CD4-positive, alpha-beta T cell treated with Interleukin-4 for 4 hours (primary cell): ENCODE measurements around the gene GPR89A.
"Not testable (repeated sequence)": the region's sequence is repeated elsewhere in the genome, so short reads cannot be mapped to it uniquely, and the experiment has no call there.

Experiments used
- DNase-seq: peaks from one replicate; pipeline ENCODE4 v3.0.0-alpha.2; 2020

The GPR89A gene

GRCh38 chr1:145607833-145608733 lies at the start of gene GPR89A:
Gene GPR89A (plus strand): TSS chr1:145607988. CDS start chr1:145608134, 146 bp downstream.
- peak; percentile 94 for DNase-seq

DNA sequence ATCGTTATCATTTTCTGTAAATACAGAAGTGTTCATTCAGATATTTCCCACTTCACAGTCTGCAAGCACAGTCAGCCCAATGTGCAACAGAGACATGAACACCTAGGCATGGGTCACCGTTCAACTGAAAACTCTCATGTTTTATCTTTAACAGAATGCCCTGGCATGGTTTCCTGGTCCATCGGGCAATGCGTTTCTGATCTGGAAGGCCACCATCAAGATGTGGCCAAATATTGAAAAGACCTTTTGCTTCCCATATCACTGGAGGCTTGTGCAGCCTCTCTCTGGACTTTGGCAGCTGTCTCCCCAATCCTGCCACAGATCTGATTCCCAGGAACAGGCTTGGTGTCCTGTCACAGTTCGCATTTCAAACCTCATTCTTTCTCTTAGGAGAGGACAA lies 21.0 kb upstream of the GPR89A start:
- not testable (repeated sequence) for DNase-seq

DNA sequence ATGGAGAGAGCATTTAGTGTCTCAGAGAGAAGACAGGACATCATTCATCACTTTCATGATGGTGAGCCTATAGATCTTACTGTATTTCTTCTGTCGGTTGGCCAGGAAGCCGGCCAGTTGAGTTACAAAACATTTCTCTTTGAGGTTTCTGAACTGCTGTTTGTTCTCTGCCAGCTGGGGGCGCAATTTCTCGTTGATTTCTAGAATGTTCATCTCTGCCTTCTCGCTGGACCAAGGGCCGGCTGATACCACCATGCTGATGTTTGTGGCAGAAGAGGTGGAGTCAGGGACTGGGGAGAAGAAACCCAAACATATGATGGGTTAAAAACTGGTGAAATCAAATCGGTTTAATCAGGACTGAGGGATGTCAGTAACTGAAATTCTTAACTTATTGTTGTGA lies 17.0 kb upstream of the GPR89A start:
- peak; percentile 21 for DNase-seq

DNA sequence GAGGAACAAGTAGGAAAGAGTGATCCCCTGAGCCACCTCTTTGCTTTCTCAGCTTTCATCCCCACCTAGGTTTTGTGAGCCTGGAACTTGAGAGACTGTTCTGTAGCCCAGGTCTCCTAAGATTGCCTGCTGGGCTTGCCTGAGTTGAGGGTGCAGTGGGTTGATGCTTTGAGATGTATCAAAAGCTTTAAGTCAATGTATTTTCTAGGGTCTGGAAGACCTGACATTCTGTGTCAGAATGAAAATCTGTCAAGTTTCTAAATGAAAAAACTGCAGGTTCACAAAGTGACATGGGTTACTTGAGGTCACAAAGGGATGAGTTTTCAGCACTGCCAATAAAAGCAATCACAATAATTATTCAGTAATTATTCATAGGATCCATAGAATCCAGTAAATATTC lies 15.4 kb upstream of the GPR89A start:
- not testable (repeated sequence) for DNase-seq

DNA sequence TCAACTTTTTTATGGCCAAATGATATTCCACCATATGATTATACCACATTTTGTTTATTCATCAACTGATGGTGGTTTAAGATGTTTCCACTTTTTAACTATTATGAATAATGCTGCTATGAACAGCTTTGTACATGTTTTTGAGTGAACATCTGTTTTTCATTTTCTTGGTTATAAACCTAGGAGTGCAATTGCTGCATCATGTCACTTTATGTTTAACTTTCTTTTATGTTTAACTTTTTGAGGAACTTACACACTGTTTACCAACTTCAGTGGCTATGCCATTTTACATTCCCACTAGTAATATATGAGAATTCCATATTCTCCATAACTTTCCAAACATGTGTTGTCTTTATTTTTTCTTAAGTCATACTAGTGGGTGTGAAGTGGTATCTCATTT lies 12.4 kb upstream of the GPR89A start:
- DNase-seq: not testable (repeated sequence)

GRCh38 chr1:145596236-145596635 lies 11.6 kb upstream of the GPR89A start:
- DNase-seq: not testable (repeated sequence)

- not testable (repeated sequence) for DNase-seq
Observed at GRCh38 chr1:145599426-145599825, 8.4 kb upstream of the GPR89A start.

- DNase-seq: no peak
Observed at GRCh38 chr1:145601593-145601992, 6.2 kb upstream of the GPR89A start.

- DNase-seq: not testable (repeated sequence)
Observed at GRCh38 chr1:145606840-145607239, 948 bp upstream of the GPR89A start.

GRCh38 chr1:145607289-145607688 lies 499 bp upstream of the GPR89A start:
- not testable (repeated sequence) for DNase-seq

DNA sequence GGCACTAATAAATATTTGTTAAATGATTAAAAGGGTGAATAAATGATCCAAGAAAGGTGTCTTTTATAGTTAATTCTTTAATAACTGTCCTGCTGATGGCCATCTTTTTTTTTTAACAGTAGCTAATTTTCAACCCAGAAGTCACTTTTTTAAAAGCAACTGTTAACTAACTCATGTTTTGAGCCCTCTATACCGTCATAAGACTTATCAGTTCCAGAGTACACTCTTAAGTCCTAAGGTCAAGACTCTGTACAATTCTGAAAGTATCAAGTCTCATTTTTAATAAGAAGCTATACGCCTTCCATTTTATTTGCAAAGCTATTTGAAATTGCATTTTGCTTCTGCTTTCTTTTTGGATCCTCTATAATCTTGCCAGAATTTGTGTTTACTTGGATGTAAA lies 3.0 kb downstream of the GPR89A start:
- not testable (repeated sequence) for DNase-seq

GRCh38 chr1:145620073-145620472 lies 12.3 kb downstream of the GPR89A start:
- DNase-seq: not testable (repeated sequence)

- DNase-seq: not testable (repeated sequence)
Observed at GRCh38 chr1:145622177-145622576, 14.4 kb downstream of the GPR89A start.

DNA sequence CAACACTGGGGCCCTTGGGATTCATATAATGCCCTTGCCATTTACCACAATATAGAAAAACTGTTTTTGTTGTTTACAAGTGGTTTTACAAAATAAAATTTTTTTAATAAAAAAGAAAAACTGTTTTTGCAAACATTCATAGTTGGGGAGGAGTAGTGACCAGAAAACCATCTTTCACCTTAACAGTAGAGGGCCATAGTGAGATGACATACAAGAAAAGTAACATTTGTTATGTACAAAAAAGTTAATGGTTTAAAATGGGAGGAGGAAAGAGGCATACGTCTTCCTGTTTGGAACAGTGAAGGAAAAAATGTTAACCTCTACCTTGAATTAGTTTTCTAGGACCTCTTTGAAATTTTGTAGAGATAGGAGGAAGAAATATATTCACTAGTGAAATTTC lies 28.4 kb downstream of the GPR89A start:
- not testable (repeated sequence) for DNase-seq

GRCh38 chr1:145641886-145642285 lies 34.1 kb downstream of the GPR89A start:
- DNase-seq: not testable (repeated sequence)

DNA sequence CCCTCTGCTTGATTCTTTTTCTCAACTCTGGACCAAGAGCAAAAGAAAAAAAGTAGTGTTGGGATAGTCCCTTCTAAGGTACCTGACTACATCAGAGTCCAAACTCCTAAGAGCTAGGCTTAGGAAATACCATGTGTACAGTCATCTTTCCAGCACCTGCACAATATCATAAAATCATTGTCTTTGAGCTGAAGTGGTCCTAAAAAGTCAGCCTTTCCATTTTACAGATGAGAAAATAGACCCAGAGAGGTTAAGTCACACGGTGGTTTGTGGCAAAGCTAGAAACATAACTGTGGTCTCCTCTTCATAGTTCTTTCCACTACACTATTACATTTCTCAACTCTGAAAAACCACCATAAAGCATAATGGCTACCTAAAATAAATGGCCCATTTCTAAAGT lies 36.2 kb downstream of the GPR89A start:
- DNase-seq: not testable (repeated sequence)

GRCh38 chr1:145656245-145656943 lies 48.6 kb downstream of the GPR89A start:
- DNase-seq: not testable (repeated sequence)

GRCh38 chr1:145662502-145662901 lies 54.7 kb downstream of the GPR89A start:
- DNase-seq: not testable (repeated sequence)

GRCh38 chr1:145665015-145665414 lies 57.2 kb downstream of the GPR89A start:
- not testable (repeated sequence) for DNase-seq

DNA sequence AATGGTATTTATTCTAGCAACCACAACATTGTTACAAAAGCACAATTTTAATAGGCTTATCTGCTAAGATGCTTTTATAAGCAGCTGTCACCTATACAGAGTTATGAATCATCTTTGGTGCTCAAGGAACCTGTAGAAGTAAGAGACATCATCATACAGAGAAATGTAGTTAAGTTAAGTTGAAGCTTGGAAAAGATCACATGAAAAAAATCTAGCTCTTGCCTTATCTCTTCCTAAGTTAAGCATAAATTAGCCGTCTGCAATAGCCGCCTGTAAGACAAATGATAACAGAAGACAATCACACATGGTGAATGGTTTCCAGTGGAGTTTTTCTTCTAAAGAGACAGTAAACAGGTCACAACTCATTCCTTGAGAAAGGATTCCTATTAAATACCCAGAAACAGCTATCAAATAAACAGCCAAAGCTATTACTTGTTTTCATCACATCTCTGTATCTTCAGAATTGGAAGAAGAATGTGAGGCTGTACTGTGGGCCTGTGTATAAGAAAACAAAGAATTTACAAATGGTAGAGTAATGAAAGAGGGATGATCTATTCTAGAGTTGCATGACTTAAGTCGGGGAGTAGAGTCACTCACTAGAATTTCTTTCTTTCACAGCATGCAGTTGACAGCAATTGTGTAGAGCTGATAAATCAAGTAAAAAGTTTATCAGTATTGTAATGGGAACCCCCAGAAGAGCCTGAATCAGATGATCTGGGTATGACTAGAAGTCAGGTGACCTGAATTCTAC lies 63.4 kb downstream of the GPR89A start:
- DNase-seq: not testable (repeated sequence)

- DNase-seq: not testable (repeated sequence)
Observed at GRCh38 chr1:145673217-145673616, 65.4 kb downstream of the GPR89A start.

DNA sequence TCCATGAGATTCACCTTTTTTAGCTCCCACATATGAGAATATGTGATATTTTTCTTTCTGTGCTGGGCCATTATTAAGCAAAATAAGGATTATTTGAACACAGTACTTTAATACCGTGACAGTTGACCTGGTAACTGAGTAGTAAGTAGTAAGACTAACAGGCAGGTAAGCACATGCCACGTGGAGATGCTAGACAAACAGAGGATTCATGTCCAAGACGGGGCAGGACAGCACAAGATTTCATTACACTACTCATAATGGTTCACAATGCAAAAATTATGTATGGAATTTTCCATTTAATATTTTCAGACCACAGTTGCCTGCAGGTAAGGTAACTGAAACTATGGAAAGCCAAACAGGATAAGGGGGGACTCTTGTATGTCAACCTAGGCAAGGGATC lies 77.1 kb downstream of the GPR89A start:
- DNase-seq: not testable (repeated sequence)

DNA sequence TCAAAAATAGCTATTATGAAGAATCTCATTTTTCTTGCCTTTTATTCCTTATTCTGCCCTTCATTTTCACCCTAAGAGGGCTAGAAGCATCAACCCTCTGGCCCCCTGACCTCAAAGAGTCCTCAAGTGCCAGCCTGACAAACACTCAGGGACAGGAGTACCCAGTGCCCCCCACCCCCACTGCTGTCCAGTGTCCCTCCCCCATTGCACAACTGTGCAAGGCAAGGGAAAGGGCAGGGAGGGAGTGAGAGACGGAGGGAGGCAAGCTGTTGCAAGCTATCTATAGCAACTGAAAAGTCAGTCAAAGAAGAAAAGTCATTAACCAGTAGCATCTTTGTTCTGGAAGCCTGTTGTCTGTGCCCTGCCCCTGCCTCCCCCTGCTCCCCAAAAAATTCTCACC lies 78.3 kb downstream of the GPR89A start:
- not testable (repeated sequence) for DNase-seq
